Neuron (in vitro differentiated cells): ENCODE measurements around the gene CRHBP.
"Not testable (repeated sequence)": the region's sequence is repeated elsewhere in the genome, so short reads cannot be mapped to it uniquely, and the experiment has no call there.

ENCODE experiments used
- H2AFZ ChIP-seq: one replicate; pipeline ENCODE4 v1.6.1; 2013; ENCODE audit warnings: low read depth, mild to moderate bottlenecking, inconsistent platforms, low read length, moderate library complexity
- H3K27me3 ChIP-seq: one replicate; pipeline ENCODE4 v1.6.1; 2013; ENCODE audit warnings: low read length; ENCODE audit not compliant: insufficient read depth
- H3K36me3 ChIP-seq: one replicate; pipeline ENCODE4 v1.6.1; 2013; ENCODE audit warnings: low read length; ENCODE audit not compliant: insufficient read depth
- H3K4me1 ChIP-seq: one replicate; pipeline ENCODE4 v1.6.1; 2013; ENCODE audit warnings: low read length; ENCODE audit not compliant: insufficient read depth
- H3K4me3 ChIP-seq: 2 replicates; pipeline ENCODE4 v1.5.1; 2013; ENCODE audit warnings: mild to moderate bottlenecking, low read length, moderate library complexity
- H3K9me3 ChIP-seq: one replicate; pipeline ENCODE4 v1.6.1; 2013; ENCODE audit warnings: low read length

CRHBP gene

GRCh38 chr5:76943006-76943405 is 9.8 kb upstream of the CRHBP start:
- Histone ChIP-seq H3K9me3 (no peaks in the 10 kb centered on the region), H2AFZ (no peak overlapping the region), H3K4me3 (no peak overlapping the region), H3K4me1 (no peaks in the 10 kb centered on the region), H3K36me3 (no peaks in the 10 kb centered on the region), H3K27me3 (no peaks in the 10 kb centered on the region)

- Histone ChIP-seq H3K36me3 (no peaks in the 10 kb centered on the region), H3K27me3 (no peaks in the 10 kb centered on the region), H3K4me3 (no peak overlapping the region), H3K9me3 (no peaks in the 10 kb centered on the region), H2AFZ (no peak overlapping the region), H3K4me1 (no peaks in the 10 kb centered on the region)
Measured at GRCh38 chr5:76944638-76945037, 8.2 kb upstream of the CRHBP start.

- not testable (repeated sequence) for H3K9me3 ChIP-seq, H2AFZ ChIP-seq, H3K27me3 ChIP-seq, H3K4me3 ChIP-seq, H3K4me1 ChIP-seq, H3K36me3 ChIP-seq
Measured at GRCh38 chr5:76945238-76945637, 7.6 kb upstream of the CRHBP start.

GRCh38 chr5:76946090-76946489 is 6.8 kb upstream of the CRHBP start:
- no peak overlapping the region for H3K4me3 ChIP-seq
- no peaks in the 10 kb centered on the region for H3K36me3 ChIP-seq
- no peaks in the 10 kb centered on the region for H3K4me1 ChIP-seq
- no peak overlapping the region for H2AFZ ChIP-seq
- H3K9me3 ChIP-seq, result no peaks in the 10 kb centered on the region
- H3K27me3 ChIP-seq, result peaks cover 7% of the 10 kb centered on the region

- Histone ChIP-seq H3K36me3 (no peaks in the 10 kb centered on the region), H3K4me3 (no peak overlapping the region), H3K27me3 (peaks cover 17% of the 10 kb centered on the region), H3K4me1 (no peaks in the 10 kb centered on the region), H3K9me3 (no peaks in the 10 kb centered on the region), H2AFZ (no peak overlapping the region)
Measured at GRCh38 chr5:76947082-76947503, 5.8 kb upstream of the CRHBP start.

GRCh38 chr5:76953551-76954382 is 922 bp downstream of the CRHBP start:
- Histone ChIP-seq H3K4me3 (peak overlapping the region; percentile 32), H3K9me3 (no peaks in the 10 kb centered on the region), H3K36me3 (no peaks in the 10 kb centered on the region), H3K27me3 (peaks cover 59% of the 10 kb centered on the region), H3K4me1 (peaks cover 5% of the 10 kb centered on the region), H2AFZ (peak overlapping the region; percentile 75)

GRCh38 chr5:76954383-76954763 is 1.5 kb downstream of the CRHBP start:
- Histone ChIP-seq H3K4me3 (no peak overlapping the region), H3K4me1 (peaks cover 5% of the 10 kb centered on the region), H2AFZ (peak overlapping the region; percentile 75), H3K27me3 (peaks cover 59% of the 10 kb centered on the region), H3K9me3 (no peaks in the 10 kb centered on the region), H3K36me3 (no peaks in the 10 kb centered on the region)

- Histone ChIP-seq H2AFZ (no peak overlapping the region), H3K9me3 (no peaks in the 10 kb centered on the region), H3K4me1 (peaks cover 5% of the 10 kb centered on the region), H3K4me3 (no peak overlapping the region), H3K36me3 (no peaks in the 10 kb centered on the region), H3K27me3 (peaks cover 56% of the 10 kb centered on the region)
Measured at GRCh38 chr5:76956033-76956432, 3.2 kb downstream of the CRHBP start.

- no peak overlapping the region for H3K4me3 ChIP-seq
- no peak overlapping the region for H2AFZ ChIP-seq
- H3K4me1 ChIP-seq, result no peaks in the 10 kb centered on the region
- no peaks in the 10 kb centered on the region for H3K36me3 ChIP-seq
- no peaks in the 10 kb centered on the region for H3K9me3 ChIP-seq
- peaks cover 24% of the 10 kb centered on the region for H3K27me3 ChIP-seq
Measured at GRCh38 chr5:76958991-76959767, 6.3 kb downstream of the CRHBP start.

GRCh38 chr5:76960004-76960625 is 7.3 kb downstream of the CRHBP start:
- H3K4me3 ChIP-seq, result no peak overlapping the region
- H3K36me3 ChIP-seq, result no peaks in the 10 kb centered on the region
- H3K27me3 ChIP-seq, result peaks cover 15% of the 10 kb centered on the region
- H3K9me3 ChIP-seq, result no peaks in the 10 kb centered on the region
- H3K4me1 ChIP-seq, result no peaks in the 10 kb centered on the region
- H2AFZ ChIP-seq, result no peak overlapping the region

- H2AFZ ChIP-seq, result no peak overlapping the region
- H3K36me3 ChIP-seq, result no peaks in the 10 kb centered on the region
- H3K4me1 ChIP-seq, result no peaks in the 10 kb centered on the region
- no peak overlapping the region for H3K4me3 ChIP-seq
- H3K27me3 ChIP-seq, result peaks cover 3% of the 10 kb centered on the region
- no peaks in the 10 kb centered on the region for H3K9me3 ChIP-seq
Measured at GRCh38 chr5:76964060-76964459, 11.2 kb downstream of the CRHBP start.

- H3K27me3 ChIP-seq, result no peaks in the 10 kb centered on the region
- H2AFZ ChIP-seq, result no peak overlapping the region
- H3K4me1 ChIP-seq, result no peaks in the 10 kb centered on the region
- no peaks in the 10 kb centered on the region for H3K9me3 ChIP-seq
- no peak overlapping the region for H3K4me3 ChIP-seq
- H3K36me3 ChIP-seq, result no peaks in the 10 kb centered on the region
Measured at GRCh38 chr5:76971511-76971910, 18.7 kb downstream of the CRHBP start.

- Histone ChIP-seq H3K4me1 (no peaks in the 10 kb centered on the region), H3K9me3 (no peaks in the 10 kb centered on the region), H3K27me3 (no peaks in the 10 kb centered on the region), H3K4me3 (no peak overlapping the region), H2AFZ (no peak overlapping the region), H3K36me3 (no peaks in the 10 kb centered on the region)
Measured at GRCh38 chr5:76972689-76973088, 19.8 kb downstream of the CRHBP start.
